D721Med (cell line): ENCODE data around the gene TCP11L1.
"Not testable (repeated sequence)": the region's sequence is repeated elsewhere in the genome, so short reads cannot be mapped to it uniquely, and the experiment has no call there.

Source experiments
- DNase-seq: peaks from one replicate; pipeline ENCODE4 v3.0.0; 2011; ENCODE audit warnings: low spot score; ENCODE audit not compliant: insufficient read length
- FAIRE-seq: peaks from 2 replicates; lab custom pipeline; 2011; peaks lifted over from hg19 to GRCh38; lab: Jason Lieb, UNC
- CTCF ChIP-seq: IDR thresholded peaks from 2 replicates; pipeline ENCODE4 v1.5.1; 2012; ENCODE audit warnings: mild to moderate bottlenecking, control low read depth; ENCODE audit not compliant: insufficient read depth; ENCODE audit errors: missing control alignments

TCP11L1 gene

GRCh38 chr11:33089776-33090175 is 50.4 kb downstream of the TCP11L1 start:
- TF ChIP-seq CTCF: no peak
- no peak for DNase-seq
- FAIRE-seq: peak; percentile 41

- DNase-seq (no peak), FAIRE-seq (no peak)
- no peak for TF ChIP-seq CTCF
Observed at GRCh38 chr11:33094157-33094556, 54.8 kb downstream of the TCP11L1 start.

- FAIRE-seq: no peak
- no peak for TF ChIP-seq CTCF
- DNase-seq: no peak
Observed at GRCh38 chr11:33103836-33104235, 64.5 kb downstream of the TCP11L1 start.

GRCh38 chr11:33109294-33109895 is 70.0 kb downstream of the TCP11L1 start:
- no peak for TF ChIP-seq CTCF
- FAIRE-seq: peak; percentile 77
- DNase-seq: no peak

- DNase-seq (no peak), FAIRE-seq (no peak)
- TF ChIP-seq CTCF: no peak
Observed at GRCh38 chr11:33110083-33110482, 70.7 kb downstream of the TCP11L1 start.

- no peak for TF ChIP-seq CTCF
- DNase-seq (no peak), FAIRE-seq (no peak)
Observed at GRCh38 chr11:33116535-33116934, 77.2 kb downstream of the TCP11L1 start.

- FAIRE-seq, DNase-seq: not testable (repeated sequence)
Observed at GRCh38 chr11:33122696-33123095, 83.3 kb downstream of the TCP11L1 start.
